Fibroblast of lung (primary cell): ENCODE measurements around the gene LZTS2.

Experiments used
- CTCF ChIP-seq, 2 donors: IDR thresholded peaks in 1 of 2; conservative IDR thresholded peaks in 1 of 2; 1 replicate in 1 of 2; 2 replicates in 1 of 2; pipeline ENCODE4 v1.5.1; 2011 to 2012; ENCODE audit warnings: low read length in 2 of 2, control low read depth in 1 of 2, inconsistent platforms in 1 of 2, low read depth in 1 of 2, mild to moderate bottlenecking in 1 of 2
- EZH2 ChIP-seq: IDR thresholded peaks from 2 replicates; pipeline ENCODE4 v1.5.1; 2012; ENCODE audit warnings: low read length, control low read depth, mild to moderate bottlenecking; ENCODE audit errors: missing control alignments

- peak; percentile 75 for TF ChIP-seq CTCF (conservative IDR thresholded peaks at IDR 0.05 in 1 of 2, IDR thresholded peaks at IDR 0.05 in 1 of 2; ENCODE audit: low read depth in 1 of 2, low read length in 2 of 2)
- TF ChIP-seq EZH2, result no peak
These were observed 13.1 kb downstream of the LZTS2 start for GRCh38 chr10:101012525-101013364.
